ENCODE measurements around the gene SULT4A1. TPM values are rescaled to one million over a fixed set of nuclear protein-coding genes. Genes with fewer than 3 reads are reported as not detected.

The SULT4A1 gene
- total RNA-seq, 4 donors from 2014 or later = not detected

DNA sequence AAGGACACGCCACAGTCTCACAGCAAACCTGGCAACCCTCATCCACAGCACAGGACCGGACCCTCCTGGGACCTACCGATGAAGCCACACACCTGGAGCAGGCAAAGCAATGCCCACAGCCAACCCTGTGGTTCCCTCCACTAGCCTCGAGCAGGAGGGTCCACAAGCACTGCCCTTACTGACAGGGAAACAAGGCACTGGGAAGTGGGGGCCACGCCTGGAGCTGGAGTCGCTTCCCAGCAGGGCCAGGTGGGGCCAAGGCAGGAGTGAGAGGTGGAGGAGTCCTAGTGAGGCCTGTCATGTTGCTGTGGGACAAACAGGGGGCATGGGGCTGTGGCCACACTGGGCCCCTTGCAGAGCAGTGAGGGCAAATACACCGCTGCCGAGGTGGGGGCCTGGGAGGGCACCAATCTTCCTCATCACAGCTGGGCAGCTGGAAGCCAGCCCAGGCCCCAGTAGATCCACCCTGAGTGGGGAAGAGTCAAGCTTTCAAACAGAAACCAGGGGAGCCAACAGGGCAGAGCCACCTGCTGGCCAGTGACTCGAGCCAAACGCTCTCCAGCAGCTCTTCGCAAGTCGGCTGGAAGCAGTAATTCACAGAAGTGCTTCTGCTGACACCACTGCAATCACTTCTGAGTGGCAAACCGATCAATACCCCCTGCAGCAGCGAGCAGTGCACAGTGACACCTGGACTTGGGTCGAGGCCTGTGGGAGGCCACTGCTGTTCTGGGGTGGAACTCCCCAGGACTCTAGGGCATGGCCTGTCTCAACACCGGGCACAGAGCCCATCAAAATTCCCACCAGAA is 13.7 kb downstream of the SULT4A1 start:
- Histone ChIP-seq H3K27ac (no peak overlapping the region), H3K9me3 (no peaks in the 10 kb centered on the region), H3K4me1 (no peaks in the 10 kb centered on the region), H3K27me3 (peaks cover 0 to 83% (median 0%) of the 10 kb centered on the region in 4 donors), H3K4me3 (no peak overlapping the region), H3K36me3 (no peaks in the 10 kb centered on the region)
- TF ChIP-seq POLR2A (IDR thresholded peaks at IDR 0.05) = no peak
- TF ChIP-seq CTCF (IDR thresholded peaks at IDR 0.05) = peak in 2 of 6 experiments; percentile 9 to 23
- WGBS, 2 donors = 53 to 69% methylated on average over 6 to 9 of the region's 16 CpGs
- no peak for DNase-seq
- intact Hi-C loops (cut with DNase I) = no loop called here

GRCh38 chr22:43847376-43848289 is 14.7 kb downstream of the SULT4A1 start:
- intact Hi-C loops (cut with DNase I) = no loop called here
- Histone ChIP-seq H3K4me1 (no peaks in the 10 kb centered on the region), H3K4me3 (no peak overlapping the region), H3K27me3 (peaks cover 0 to 73% (median 0%) of the 10 kb centered on the region in 4 donors), H3K9me3 (no peaks in the 10 kb centered on the region), H3K36me3 (no peaks in the 10 kb centered on the region), H3K27ac (no peak overlapping the region)
- whole genome bisulfite sequencing, 2 donors = 56 to 100% methylated on average over 1 to 5 of the region's 14 CpGs
- DNase-seq = no peak
- TF ChIP-seq CTCF (IDR thresholded peaks at IDR 0.05) = no peak
- TF ChIP-seq POLR2A (IDR thresholded peaks at IDR 0.05) = no peak

DNA sequence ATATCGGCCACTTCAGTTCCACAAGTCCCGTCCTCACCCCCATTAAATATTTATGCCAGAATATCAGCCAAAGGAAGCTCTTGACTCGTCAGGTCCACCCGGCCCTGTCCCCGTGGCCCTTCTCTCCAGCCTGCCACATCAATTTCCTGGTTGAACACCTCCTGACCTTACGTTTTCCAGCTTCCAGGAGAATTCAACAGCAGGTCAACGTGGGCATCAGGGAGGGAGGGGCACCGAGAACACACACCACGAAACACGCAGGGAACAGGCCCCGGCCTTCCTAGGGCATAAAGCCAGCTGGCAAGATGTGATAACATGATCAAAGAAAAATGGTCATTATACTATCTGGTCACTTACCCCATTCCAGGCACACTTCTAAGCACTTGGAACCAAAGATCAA is 15.3 kb downstream of the SULT4A1 start:
- Histone ChIP-seq H3K36me3 (no peaks in the 10 kb centered on the region), H3K4me1 (no peaks in the 10 kb centered on the region), H3K27ac (no peak overlapping the region), H3K9me3 (no peaks in the 10 kb centered on the region), H3K4me3 (no peak overlapping the region), H3K27me3 (peaks cover 0 to 67% (median 0%) of the 10 kb centered on the region in 4 donors)
- TF ChIP-seq CTCF (IDR thresholded peaks at IDR 0.05) = no peak
- no peak for TF ChIP-seq POLR2A (IDR thresholded peaks at IDR 0.05)
- intact Hi-C loops (cut with DNase I) = no loop called here
- no peak for DNase-seq
- WGBS, 2 donors = 68 to 75% methylated on average over 7 to 11 of the region's 11 CpGs

DNA sequence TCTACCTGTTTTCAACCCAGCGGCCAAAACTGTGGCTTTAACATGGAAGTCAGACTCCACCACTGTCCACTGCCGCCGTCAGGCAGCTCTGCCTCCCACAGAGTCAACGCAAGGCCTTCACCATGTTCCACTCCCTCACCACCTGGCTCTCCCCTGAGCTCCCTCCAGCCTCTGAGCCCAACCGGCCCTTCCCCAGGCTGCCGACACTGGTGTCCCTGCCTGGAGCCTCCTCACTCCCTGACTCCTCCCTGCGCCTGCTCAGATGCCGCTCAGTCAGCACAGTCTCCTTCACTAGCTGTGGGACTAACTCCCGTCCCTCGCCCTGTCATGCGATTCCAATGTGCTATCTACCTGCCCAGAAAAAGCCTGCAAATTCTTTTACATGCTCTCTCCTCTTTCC is 16.3 kb downstream of the SULT4A1 start:
- Histone ChIP-seq H3K4me1 (no peaks in the 10 kb centered on the region), H3K27ac (no peak overlapping the region), H3K4me3 (no peak overlapping the region), H3K9me3 (no peaks in the 10 kb centered on the region), H3K36me3 (no peaks in the 10 kb centered on the region), H3K27me3 (peaks cover 0 to 63% (median 0%) of the 10 kb centered on the region in 4 donors)
- no peak for DNase-seq
- intact Hi-C loops (cut with DNase I) = no loop called here
- TF ChIP-seq CTCF (IDR thresholded peaks at IDR 0.05) (no peak), POLR2A (IDR thresholded peaks at IDR 0.05) (no peak)
- 80 to 91% methylated on average over 8 to 11 of the region's 11 CpGs for WGBS, 2 donors

Measured in esophagus squamous epithelium (tissue), 5 donors.